IMR-90 (cell line): ENCODE data around the gene RPN2. TPM values are rescaled to one million over a fixed set of nuclear protein-coding genes. Genes with fewer than 3 reads are reported as not detected.

Experiments
- ATAC-seq: fragments of 200-7000 bp; cut with Tn5 transposase; 2 replicates; pipeline ENCODE4 v1.9.1; 2020; ENCODE audit warnings: low read depth, mild to moderate bottlenecking, moderate library complexity
- BruUV-seq: library from RNA; stranded (reverse); fragments of 400-500 nt; replicated peaks from 2 replicates; lab custom pipeline; 2021; lab: Mats Ljungman, UMichigan
- CTCF ChIA-PET: fragments of 300-600 bp; formaldehyde crosslinking; extraction: SDS; loops from one replicate; lab custom pipeline; 2021; ENCODE audit warnings: antibody characterized with exemption; lab: Yijun Ruan, JAX
- POLR2A ChIA-PET: fragments of 300-600 bp; sonication (Branson Sonifier 250); formaldehyde crosslinking; loops from one replicate; lab custom pipeline; 2022; ENCODE audit warnings: antibody characterized with exemption; ENCODE audit not compliant: unreplicated experiment; lab: Charles Lee
- DNase-seq: peaks from one replicate; pipeline ENCODE4 v3.0.0; 2013
- H2AFZ ChIP-seq: replicated peaks from 2 replicates; pipeline ENCODE3; 2013; ENCODE audit warnings: low read length, mild to moderate bottlenecking; ENCODE audit not compliant: poor library complexity
- H2AK5ac ChIP-seq: 2 replicates; pipeline ENCODE4 v1.6.1; 2013; ENCODE audit warnings: low read depth, low read length, inconsistent platforms
- H2AK9ac ChIP-seq: replicated peaks from 2 replicates; pipeline ENCODE3; 2013; ENCODE audit warnings: mild to moderate bottlenecking, low read depth, low read length, moderate library complexity; ENCODE audit not compliant: poor library complexity
- H2BK120ac ChIP-seq: 2 replicates; pipeline ENCODE4 v1.6.1; 2013; ENCODE audit warnings: low read depth, low read length, inconsistent platforms
- H2BK15ac ChIP-seq: 3 replicates; pipeline ENCODE4 v1.6.1; 2013; ENCODE audit warnings: low read depth, low read length, inconsistent platforms
- H2BK20ac ChIP-seq: 2 replicates; pipeline ENCODE4 v1.6.1; 2013; ENCODE audit warnings: low read depth, mild to moderate bottlenecking, inconsistent platforms, low read length, moderate library complexity
- H2BK5ac ChIP-seq: 2 replicates; pipeline ENCODE4 v1.6.1; 2013; ENCODE audit warnings: mild to moderate bottlenecking, low read depth, low read length, inconsistent platforms; ENCODE audit not compliant: poor library complexity, severe bottlenecking
- H3K14ac ChIP-seq: replicated peaks from 2 replicates; pipeline ENCODE4 v1.6.1; 2013; ENCODE audit warnings: low read depth, low read length, inconsistent platforms
- H3K18ac ChIP-seq: 2 replicates; pipeline ENCODE4 v1.6.1; 2013; ENCODE audit warnings: low read depth, low read length, control low read depth
- H3K23ac ChIP-seq: 2 replicates; pipeline ENCODE4 v1.6.1; 2013; ENCODE audit warnings: low read depth, low read length, inconsistent platforms
- H3K27ac ChIP-seq: 2 replicates; pipeline ENCODE4 v1.5.1; 2013; ENCODE audit warnings: mild to moderate bottlenecking, control low read depth, low read length; ENCODE audit not compliant: insufficient read depth
- H3K27me3 ChIP-seq: 2 replicates; pipeline ENCODE4 v1.6.1; 2013; ENCODE audit warnings: low read length; ENCODE audit not compliant: control insufficient read depth, insufficient read depth
- H3K36me3 ChIP-seq: 2 replicates; pipeline ENCODE4 v1.6.1; 2013; ENCODE audit warnings: low read length, mixed read lengths; ENCODE audit not compliant: control insufficient read depth, insufficient read depth
- H3K4ac ChIP-seq: 2 replicates; pipeline ENCODE4 v1.6.1; 2013; ENCODE audit warnings: low read depth, low read length, inconsistent platforms
- H3K4me1 ChIP-seq: 2 replicates; pipeline ENCODE4 v1.6.1; 2013; ENCODE audit warnings: low read length, mixed read lengths; ENCODE audit not compliant: control insufficient read depth, insufficient read depth
- H3K4me2 ChIP-seq: 2 replicates; pipeline ENCODE4 v1.6.1; 2013; ENCODE audit warnings: low read depth, mild to moderate bottlenecking, control low read depth, low read length, moderate library complexity
- H3K4me3 ChIP-seq: 2 replicates; pipeline ENCODE4 v1.5.1; 2013; ENCODE audit warnings: low read depth, mild to moderate bottlenecking, control low read depth, low read length, moderate library complexity; ENCODE audit not compliant: insufficient read depth
- H3K56ac ChIP-seq: 2 replicates; pipeline ENCODE4 v1.6.1; 2013; ENCODE audit warnings: low read length, inconsistent platforms; ENCODE audit not compliant: insufficient read depth; ENCODE audit errors: extremely low read depth
- H3K79me1 ChIP-seq, 2 experiments: 2 replicates each; pipeline ENCODE4 v1.6.1; 2013; ENCODE audit warnings: low read length in 2 of 2, inconsistent platforms in 1 of 2, low read depth in 1 of 2
- H3K9ac ChIP-seq: 2 replicates; pipeline ENCODE4 v1.6.1; 2013; ENCODE audit warnings: low read depth, low read length, control low read depth
- H3K9me1 ChIP-seq: 2 replicates; pipeline ENCODE4 v1.6.1; 2013; ENCODE audit warnings: low read length, inconsistent platforms; ENCODE audit not compliant: insufficient read depth
- H3K9me3 ChIP-seq: 2 replicates; pipeline ENCODE4 v1.6.1; 2013; ENCODE audit warnings: low read length; ENCODE audit not compliant: control insufficient read depth, insufficient read depth
- H4K20me1 ChIP-seq: 2 replicates; pipeline ENCODE4 v1.6.1; 2013; ENCODE audit warnings: low read length, inconsistent platforms; ENCODE audit not compliant: insufficient read depth
- H4K5ac ChIP-seq: 2 replicates; pipeline ENCODE4 v1.6.1; 2013; ENCODE audit warnings: mild to moderate bottlenecking, low read depth, low read length, control low read depth
- H4K8ac ChIP-seq, 2 experiments: 2 replicates each; pipeline ENCODE4 v1.6.1; 2013; ENCODE audit warnings: low read depth in 2 of 2, low read length in 2 of 2, control low read depth in 1 of 2, inconsistent platforms in 1 of 2
- H4K91ac ChIP-seq: 2 replicates; pipeline ENCODE4 v1.6.1; 2013; ENCODE audit warnings: low read depth, low read length, inconsistent platforms; ENCODE audit not compliant: insufficient read depth
- BHLHE40 ChIP-seq: fragments of 150-350 bp; IDR thresholded peaks from 2 replicates; pipeline ENCODE4 v1.6.1; 2016; ENCODE audit warnings: mild to moderate bottlenecking, low read depth, low read length
- CHD1 ChIP-seq: IDR thresholded peaks from 2 replicates; pipeline ENCODE4 v1.6.1; 2012; ENCODE audit warnings: low read depth, low read length, improper control_type of control experiment
- MAFK ChIP-seq: IDR thresholded peaks from 2 replicates; pipeline ENCODE4 v1.6.1; 2012; ENCODE audit warnings: low read depth, low read length, improper control_type of control experiment
- MAZ ChIP-seq: IDR thresholded peaks from 2 replicates; pipeline ENCODE4 v1.6.1; 2012; ENCODE audit warnings: low read depth, mild to moderate bottlenecking, low read length, improper control_type of control experiment, moderate library complexity, borderline replicate concordance
- NFE2L2 ChIP-seq: fragments of 150-350 bp; IDR thresholded peaks from 2 replicates; pipeline ENCODE4 v1.6.1; 2016; ENCODE audit warnings: low read depth, mild to moderate bottlenecking, low read length
- RAD21 ChIP-seq: IDR thresholded peaks from 2 replicates; pipeline ENCODE4 v1.6.1; 2012; ENCODE audit warnings: low read length, improper control_type of control experiment
- RCOR1 ChIP-seq: IDR thresholded peaks from 2 replicates; pipeline ENCODE4 v1.6.1; 2012; ENCODE audit warnings: mild to moderate bottlenecking, low read length, improper control_type of control experiment; ENCODE audit not compliant: insufficient replicate concordance
- SMC3 ChIP-seq: fragments of 150-350 bp; IDR thresholded peaks from 2 replicates; pipeline ENCODE4 v1.6.1; 2016; ENCODE audit warnings: low read depth, mild to moderate bottlenecking, antibody characterized with exemption, low read length, moderate library complexity
- WGBS, 2 experiments: methylation state at CpG; one replicate each; pipeline versions ENCODE4 v1.1.5 to v1.1.7; 2013; ENCODE audit warnings: missing lambda C conversion rate in 2 of 2; ENCODE audit not compliant: insufficient read length in 1 of 2; ENCODE audit errors: extremely low coverage in 2 of 2; 5-methylcytosine and 5-hydroxymethylcytosine counted together
- dilution Hi-C: fragments of 300-500 bp; cut with HindIII; formaldehyde crosslinking; loops from one replicate; pipeline ENCODE4 v1.14.3; 2018; ENCODE audit warnings: low sequenced_read_pairs; ENCODE audit not compliant: unreplicated experiment
- in situ Hi-C: fragments of 300-500 bp; cut with MboI; formaldehyde crosslinking; loops from 3 replicates; pipeline ENCODE4 v1.14.3; 2019; ENCODE audit warnings: low sequenced_read_pairs, inconsistent platforms, mixed read lengths
- intact Hi-C: fragments of 100-400 bp; cut with micrococcal nuclease; formaldehyde crosslinking; loops from 2 replicates; pipeline ENCODE4 v1.10.0; 2022
- polyA plus RNA-seq, 3 experiments: library from polyadenylated mRNA; depleted of rRNA; stranded (reverse); fragments of >200 nt; gene quantifications; 2 replicates each; pipeline ENCODE4 v1.2.3, GENCODE V29; 2012; ENCODE audit warnings: low replicate concordance in 1 of 3
- total RNA-seq: library from RNA; depleted of rRNA; stranded (reverse); fragments of >200 nt; gene quantifications from 2 replicates; pipeline ENCODE4 v1.2.3, GENCODE V29; 2012
- TF ChIP-seq, protein P1 (sequence below): fragments of 150-350 bp; IDR thresholded peaks from 2 replicates; pipeline ENCODE4 v1.6.1; 2017; ENCODE audit warnings: mild to moderate bottlenecking, antibody characterized with exemption, low read length, low read depth
- TF ChIP-seq, protein P2 (sequence below): conservative IDR thresholded peaks from 2 replicates; pipeline ENCODE4 v1.5.1; 2012; ENCODE audit warnings: mild to moderate bottlenecking, low read depth, low read length, improper control_type of control experiment
- TF ChIP-seq, protein P3 (sequence below): fragments of 150-350 bp; IDR thresholded peaks from 2 replicates; pipeline ENCODE4 v1.6.1; 2016; ENCODE audit warnings: low read depth, mild to moderate bottlenecking, low read length, moderate library complexity, borderline replicate concordance

Gene RPN2
- total and polyA plus RNA-seq, 2 of the 4 experiments (the other 2 are of a cell fraction): 305 to 481 TPM

DNA sequence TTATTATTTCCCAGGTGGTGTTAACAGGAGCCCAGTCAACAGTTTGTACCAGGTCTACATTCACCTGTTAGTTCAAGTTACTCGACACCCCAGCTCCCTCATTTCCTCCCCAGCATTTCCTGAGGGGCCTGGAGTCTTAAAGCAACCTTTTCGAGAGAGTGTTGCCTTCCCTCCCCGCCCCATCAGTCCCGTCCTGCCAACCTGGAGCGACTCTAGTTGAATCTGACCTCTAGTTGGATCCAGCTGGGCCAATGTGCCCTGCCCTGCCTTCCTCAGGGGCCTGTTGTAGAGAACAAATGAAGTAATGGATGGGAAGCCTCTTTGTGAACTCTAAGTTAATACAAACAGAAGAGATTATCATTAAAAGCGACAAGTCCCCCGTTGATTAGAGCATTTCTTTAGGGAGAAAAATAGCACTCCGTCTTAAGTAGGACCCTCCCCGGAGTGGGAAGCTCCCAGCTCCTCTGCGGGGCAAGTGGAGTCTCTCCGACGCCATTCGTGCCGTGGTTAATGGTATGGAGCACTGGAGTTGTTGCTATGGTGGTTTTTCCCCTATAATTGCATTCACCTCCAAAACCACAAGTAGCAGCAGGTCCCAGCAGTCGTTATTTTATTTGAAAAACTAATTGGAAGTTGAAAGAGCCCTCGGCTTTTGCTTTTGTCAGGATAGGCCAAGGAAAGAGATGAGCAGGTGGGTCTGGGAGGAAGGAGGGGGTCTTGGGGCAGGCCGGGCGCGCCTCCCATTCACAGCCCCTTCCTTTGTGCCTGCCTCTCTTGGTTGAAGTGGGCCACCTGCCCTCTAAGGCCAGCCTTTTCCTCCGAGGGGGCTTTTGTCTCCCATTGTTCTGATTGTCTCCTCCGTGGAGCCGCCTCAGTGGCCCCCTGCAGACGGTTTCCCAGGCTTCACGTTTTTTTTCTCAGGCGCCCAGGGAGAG, 66.4 kb downstream of the RPN2 start:
- ChIA-PET POLR2A (no interaction called here), CTCF (no interaction called here)
- no TSS peak for BruUV-seq

More for the DNA sequence above, 66.4 kb downstream of the RPN2 start:
- no peak for ATAC-seq
- TF ChIP-seq RAD21 (no peak), MAZ (no peak), MAFK (no peak), SMC3 (no peak), NFE2L2 (no peak), RCOR1 (no peak), BHLHE40 (no peak), CHD1 (no peak)
- TF ChIP-seq, protein P1, sequence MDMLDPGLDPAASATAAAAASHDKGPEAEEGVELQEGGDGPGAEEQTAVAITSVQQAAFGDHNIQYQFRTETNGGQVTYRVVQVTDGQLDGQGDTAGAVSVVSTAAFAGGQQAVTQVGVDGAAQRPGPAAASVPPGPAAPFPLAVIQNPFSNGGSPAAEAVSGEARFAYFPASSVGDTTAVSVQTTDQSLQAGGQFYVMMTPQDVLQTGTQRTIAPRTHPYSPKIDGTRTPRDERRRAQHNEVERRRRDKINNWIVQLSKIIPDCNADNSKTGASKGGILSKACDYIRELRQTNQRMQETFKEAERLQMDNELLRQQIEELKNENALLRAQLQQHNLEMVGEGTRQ: no peak
- TF ChIP-seq, protein P2, sequence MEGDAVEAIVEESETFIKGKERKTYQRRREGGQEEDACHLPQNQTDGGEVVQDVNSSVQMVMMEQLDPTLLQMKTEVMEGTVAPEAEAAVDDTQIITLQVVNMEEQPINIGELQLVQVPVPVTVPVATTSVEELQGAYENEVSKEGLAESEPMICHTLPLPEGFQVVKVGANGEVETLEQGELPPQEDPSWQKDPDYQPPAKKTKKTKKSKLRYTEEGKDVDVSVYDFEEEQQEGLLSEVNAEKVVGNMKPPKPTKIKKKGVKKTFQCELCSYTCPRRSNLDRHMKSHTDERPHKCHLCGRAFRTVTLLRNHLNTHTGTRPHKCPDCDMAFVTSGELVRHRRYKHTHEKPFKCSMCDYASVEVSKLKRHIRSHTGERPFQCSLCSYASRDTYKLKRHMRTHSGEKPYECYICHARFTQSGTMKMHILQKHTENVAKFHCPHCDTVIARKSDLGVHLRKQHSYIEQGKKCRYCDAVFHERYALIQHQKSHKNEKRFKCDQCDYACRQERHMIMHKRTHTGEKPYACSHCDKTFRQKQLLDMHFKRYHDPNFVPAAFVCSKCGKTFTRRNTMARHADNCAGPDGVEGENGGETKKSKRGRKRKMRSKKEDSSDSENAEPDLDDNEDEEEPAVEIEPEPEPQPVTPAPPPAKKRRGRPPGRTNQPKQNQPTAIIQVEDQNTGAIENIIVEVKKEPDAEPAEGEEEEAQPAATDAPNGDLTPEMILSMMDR: no peak
- TF ChIP-seq, protein P3, sequence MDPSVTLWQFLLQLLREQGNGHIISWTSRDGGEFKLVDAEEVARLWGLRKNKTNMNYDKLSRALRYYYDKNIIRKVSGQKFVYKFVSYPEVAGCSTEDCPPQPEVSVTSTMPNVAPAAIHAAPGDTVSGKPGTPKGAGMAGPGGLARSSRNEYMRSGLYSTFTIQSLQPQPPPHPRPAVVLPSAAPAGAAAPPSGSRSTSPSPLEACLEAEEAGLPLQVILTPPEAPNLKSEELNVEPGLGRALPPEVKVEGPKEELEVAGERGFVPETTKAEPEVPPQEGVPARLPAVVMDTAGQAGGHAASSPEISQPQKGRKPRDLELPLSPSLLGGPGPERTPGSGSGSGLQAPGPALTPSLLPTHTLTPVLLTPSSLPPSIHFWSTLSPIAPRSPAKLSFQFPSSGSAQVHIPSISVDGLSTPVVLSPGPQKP: no peak
- dilution Hi-C loops: no loop called here
- Histone ChIP-seq H3K4me2 (no peak overlapping the region), H2AK5ac (no peak overlapping the region), H2BK15ac (no peak overlapping the region), H3K36me3 (peaks cover 25% of the 10 kb centered on the region), H3K23ac (no peak overlapping the region), H4K20me1 (no peaks in the 10 kb centered on the region), H3K27me3 (no peaks in the 10 kb centered on the region), H3K14ac (no peak overlapping the region), H3K56ac (no peak overlapping the region), H3K27ac (no peak overlapping the region), H4K8ac (no peak overlapping the region), H2BK5ac (no peak overlapping the region), H3K4ac (no peak overlapping the region), H3K9ac (no peak overlapping the region), H4K91ac (no peak overlapping the region), H3K9me3 (no peaks in the 10 kb centered on the region), H2BK20ac (no peak overlapping the region), H4K5ac (no peak overlapping the region), H3K4me1 (peaks cover 1% of the 10 kb centered on the region; the same call in 1 of the 2 replicates), H2AK9ac (no peak overlapping the region), H2BK120ac (no peak overlapping the region), H2AFZ (no peak overlapping the region), H3K18ac (no peak overlapping the region), H3K4me3 (no peak overlapping the region), H3K79me1 (no peaks in the 10 kb centered on the region), H3K9me1 (no peaks in the 10 kb centered on the region; the same call in 1 of the 2 replicates)
- no peak for DNase-seq
- in situ Hi-C loops: no loop called here
- WGBS, 2 experiments: 87% methylated on average over 5 of the region's 25 CpGs; no CpG with 5 or more reads in 1 of the 2 experiments
- intact Hi-C loops: no loop called here
